ENCODE measurements around the gene MMP13.
"Not testable (repeated sequence)": the region's sequence is repeated elsewhere in the genome, so short reads cannot be mapped to it uniquely, and the experiment has no call there.

The MMP13 gene

DNA sequence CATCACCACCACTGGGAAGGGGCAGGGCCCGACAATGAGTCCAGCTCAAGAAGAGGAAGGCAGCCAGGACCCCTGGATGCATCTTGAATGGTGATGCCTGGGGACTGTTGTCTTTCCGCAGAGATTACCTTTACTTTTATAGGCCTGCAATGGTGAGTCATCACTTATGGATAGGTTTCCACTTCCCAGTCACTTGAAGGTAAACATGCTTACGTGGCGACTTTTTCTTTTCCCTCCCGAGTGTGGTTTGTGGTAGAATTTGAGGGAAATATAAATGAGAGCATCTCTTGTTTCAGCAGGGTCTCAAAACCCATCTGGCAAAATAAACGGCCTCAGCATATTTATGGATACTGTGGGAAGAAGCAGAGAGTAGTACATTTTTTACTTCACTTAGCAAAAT lies at the start of gene MMP13:
Gene MMP13, minus strand, starts transcription at position 109 of the 400 bp plus-strand sequence. Its CDS starts 27 bp downstream, at position 82.
- Mint-ChIP-seq H3K36me3 (no peaks in the 10 kb centered on the region), H3K4me1 (ENCODE audit: low read depth) (no peaks in the 10 kb centered on the region), H3K9me3 (ENCODE audit: low read depth) (no peaks in the 10 kb centered on the region), H3K27me3 (peaks cover 1% of the 10 kb centered on the region), H3K27ac (no peak within 1 kb of the TSS), H3K4me3 (no peak within 1 kb of the TSS)

- H3K27me3 Mint-ChIP-seq, result peaks cover 11% of the 10 kb centered on the region
- H3K27ac Mint-ChIP-seq; H3K9me3 Mint-ChIP-seq (ENCODE audit: low read depth); H3K36me3 Mint-ChIP-seq; H3K4me3 Mint-ChIP-seq; H3K4me1 Mint-ChIP-seq (ENCODE audit: low read depth): not testable (repeated sequence)
Measured at GRCh38 chr11:103004234-103004633, 48.7 kb upstream of the MMP13 start.

DNA sequence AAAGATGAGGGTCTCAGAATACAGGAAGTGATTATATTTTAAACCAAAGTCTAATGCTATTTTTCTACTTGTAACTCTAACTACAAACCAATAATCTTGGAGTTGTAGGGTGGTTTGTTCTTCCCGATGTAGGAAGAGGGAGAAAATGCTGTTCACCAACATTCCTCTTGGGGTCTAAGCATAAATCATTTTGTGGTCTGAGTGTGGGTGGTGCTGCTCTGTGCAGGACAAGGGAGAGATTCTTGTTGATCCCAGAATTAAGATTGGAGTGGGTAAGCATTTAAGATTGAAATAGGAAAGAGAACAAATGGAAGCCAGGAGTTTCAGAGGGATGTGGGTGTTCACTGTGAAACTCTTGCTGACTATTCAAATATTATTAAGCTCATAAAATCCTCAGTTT lies 38.6 kb upstream of the MMP13 start:
- Mint-ChIP-seq H3K36me3 (no peaks in the 10 kb centered on the region), H3K9me3 (ENCODE audit: low read depth) (no peaks in the 10 kb centered on the region), H3K27ac (no peak overlapping the region), H3K4me1 (ENCODE audit: low read depth) (no peaks in the 10 kb centered on the region), H3K27me3 (peaks cover 8% of the 10 kb centered on the region), H3K4me3 (no peak overlapping the region)

DNA sequence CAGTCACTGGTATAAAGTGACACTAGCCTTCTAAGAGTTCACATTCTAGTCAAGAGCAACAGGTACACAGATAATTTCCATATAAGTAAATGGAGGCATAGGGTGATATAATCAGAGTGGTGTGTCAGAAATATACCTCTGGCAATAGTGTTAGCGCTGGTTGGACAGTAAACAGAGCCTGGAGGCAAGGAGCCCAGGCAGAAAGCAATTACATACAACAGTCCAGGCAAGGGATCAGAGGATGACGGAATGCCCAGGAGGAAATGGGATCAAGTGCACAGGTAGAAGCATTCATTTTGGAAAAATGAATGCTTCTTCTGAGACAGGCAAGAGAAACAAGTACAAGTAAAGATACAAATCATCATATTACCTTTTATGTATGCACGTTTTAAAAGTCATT lies 36.2 kb upstream of the MMP13 start:
- H3K27me3 Mint-ChIP-seq, result peaks cover 7% of the 10 kb centered on the region
- no peaks in the 10 kb centered on the region for H3K4me1 Mint-ChIP-seq (ENCODE audit: low read depth)
- no peaks in the 10 kb centered on the region for H3K9me3 Mint-ChIP-seq (ENCODE audit: low read depth)

GRCh38 chr11:102990145-102990544 lies 34.6 kb upstream of the MMP13 start:
- Mint-ChIP-seq H3K27me3 (peaks cover 7% of the 10 kb centered on the region), H3K4me1 (ENCODE audit: low read depth) (no peaks in the 10 kb centered on the region), H3K4me3 (no peak overlapping the region), H3K36me3 (no peaks in the 10 kb centered on the region), H3K9me3 (ENCODE audit: low read depth) (no peaks in the 10 kb centered on the region), H3K27ac (no peak overlapping the region)

More for the DNA sequence above, 36.2 kb upstream of the MMP13 start:
- Mint-ChIP-seq H3K27ac (no peak overlapping the region), H3K4me3 (no peak overlapping the region), H3K36me3 (no peaks in the 10 kb centered on the region)

GRCh38 chr11:102989379-102990047 lies 34.0 kb upstream of the MMP13 start:
- Mint-ChIP-seq H3K27ac (no peak overlapping the region), H3K4me1 (ENCODE audit: low read depth) (no peaks in the 10 kb centered on the region), H3K36me3 (no peaks in the 10 kb centered on the region), H3K4me3 (no peak overlapping the region), H3K27me3 (peaks cover 7% of the 10 kb centered on the region), H3K9me3 (ENCODE audit: low read depth) (no peaks in the 10 kb centered on the region)

DNA sequence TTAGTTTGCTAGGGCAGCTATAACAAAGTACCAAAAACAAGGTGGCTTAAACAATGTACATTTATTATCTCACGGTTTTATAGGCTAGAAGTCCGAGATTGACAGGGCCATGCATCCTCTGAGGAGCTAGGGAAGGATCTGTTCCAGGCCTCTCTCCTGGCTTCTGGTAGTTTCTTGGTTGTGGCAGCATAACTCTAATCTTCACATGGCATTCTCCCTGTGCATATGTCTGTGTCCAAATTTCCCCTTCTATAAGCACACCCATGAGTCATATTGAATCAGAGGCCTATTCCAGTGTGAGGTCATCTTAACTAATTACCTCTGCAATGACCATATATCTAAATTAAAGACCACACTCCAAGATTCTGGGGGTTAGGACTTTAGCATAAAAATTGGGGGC lies 31.3 kb upstream of the MMP13 start:
- Mint-ChIP-seq H3K36me3 (no peaks in the 10 kb centered on the region), H3K9me3 (ENCODE audit: low read depth) (no peaks in the 10 kb centered on the region), H3K4me3 (no peak overlapping the region), H3K4me1 (ENCODE audit: low read depth) (no peaks in the 10 kb centered on the region), H3K27me3 (peaks cover 7% of the 10 kb centered on the region), H3K27ac (no peak overlapping the region)

DNA sequence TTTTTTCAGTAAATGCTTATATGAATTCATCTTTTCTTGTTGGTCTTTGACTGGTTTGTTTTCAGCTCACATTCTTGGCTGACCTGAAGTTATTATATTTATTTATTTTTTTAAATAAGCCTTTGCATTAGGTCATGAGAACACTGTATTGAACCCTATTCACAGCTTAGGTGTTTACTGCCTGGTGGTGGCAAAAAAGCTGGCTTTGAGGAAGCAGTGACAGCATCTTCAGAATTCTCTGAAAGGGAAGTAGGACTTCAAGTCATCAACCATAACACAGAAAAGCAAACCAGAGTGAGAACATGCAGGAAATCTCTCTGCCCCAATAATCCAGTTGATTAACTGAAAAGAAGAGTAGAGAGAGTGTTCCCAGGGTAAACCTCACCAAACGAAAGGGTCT lies 30.3 kb upstream of the MMP13 start:
- Mint-ChIP-seq H3K9me3 (ENCODE audit: low read depth) (no peaks in the 10 kb centered on the region), H3K27me3 (peaks cover 7% of the 10 kb centered on the region), H3K4me1 (ENCODE audit: low read depth) (no peaks in the 10 kb centered on the region), H3K4me3 (no peak overlapping the region), H3K36me3 (no peaks in the 10 kb centered on the region), H3K27ac (no peak overlapping the region)

DNA sequence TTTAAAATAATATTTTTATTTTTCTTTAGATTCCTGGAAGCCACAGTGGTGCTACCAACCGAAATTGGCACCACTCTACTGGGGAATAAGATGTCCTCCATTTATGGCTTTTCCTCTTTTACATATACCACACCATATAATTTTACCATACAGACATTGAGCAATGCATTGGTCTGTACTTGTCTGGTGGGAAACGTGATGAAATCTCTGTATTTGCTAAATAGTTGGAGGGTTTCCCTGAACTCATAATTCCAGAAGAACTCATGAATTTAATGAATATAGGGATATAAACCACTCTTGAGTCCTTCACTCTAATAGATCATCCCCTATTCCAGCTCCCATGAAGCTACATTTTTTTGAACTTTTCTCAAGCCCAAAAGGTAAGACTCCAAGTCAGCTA lies 28.0 kb upstream of the MMP13 start:
- H3K27ac Mint-ChIP-seq, result no peak overlapping the region
- H3K9me3 Mint-ChIP-seq (ENCODE audit: low read depth), result no peaks in the 10 kb centered on the region
- H3K27me3 Mint-ChIP-seq, result peaks cover 1% of the 10 kb centered on the region
- H3K4me3 Mint-ChIP-seq, result no peak overlapping the region
- no peaks in the 10 kb centered on the region for H3K4me1 Mint-ChIP-seq (ENCODE audit: low read depth)
- no peaks in the 10 kb centered on the region for H3K36me3 Mint-ChIP-seq

- peaks cover 3% of the 10 kb centered on the region for H3K27me3 Mint-ChIP-seq
- H3K36me3 Mint-ChIP-seq, result no peaks in the 10 kb centered on the region
- H3K27ac Mint-ChIP-seq, result no peak overlapping the region
- no peaks in the 10 kb centered on the region for H3K4me1 Mint-ChIP-seq (ENCODE audit: low read depth)
- no peak overlapping the region for H3K4me3 Mint-ChIP-seq
- no peaks in the 10 kb centered on the region for H3K9me3 Mint-ChIP-seq (ENCODE audit: low read depth)
Measured at GRCh38 chr11:102981324-102981910, 25.9 kb upstream of the MMP13 start.

DNA sequence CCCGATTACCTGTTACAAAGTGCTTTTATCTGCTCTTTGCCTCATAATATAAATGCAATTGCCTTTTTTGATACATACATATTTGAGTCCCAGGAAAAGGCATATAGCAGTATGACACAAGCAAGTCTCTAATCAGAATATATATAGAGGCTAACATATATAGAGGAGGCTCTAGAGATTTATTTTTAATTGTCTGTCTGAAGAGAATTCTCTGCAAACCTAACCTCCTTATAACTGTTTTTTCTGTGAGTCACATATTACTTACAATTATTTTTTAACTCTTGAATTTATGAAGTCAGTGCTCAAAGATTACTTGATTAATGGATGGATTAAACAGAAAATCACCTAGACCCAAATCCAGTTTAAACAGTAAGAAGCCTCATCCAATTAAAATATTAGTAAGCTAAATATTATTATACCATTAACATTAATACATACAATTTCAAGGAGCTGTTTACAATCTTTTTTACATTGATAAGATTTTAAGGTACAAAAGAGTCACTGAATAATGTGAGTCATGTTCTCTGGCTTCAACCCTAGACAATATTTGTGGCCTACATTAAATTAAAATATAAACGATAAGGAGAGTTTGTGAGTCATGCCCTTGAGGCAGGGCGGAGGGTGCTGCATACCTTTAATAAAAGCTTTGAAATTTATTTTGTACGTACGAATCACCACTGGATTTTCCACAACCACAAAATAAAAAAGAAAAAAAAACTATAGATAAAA lies 19.2 kb upstream of the MMP13 start:
- H3K27me3 Mint-ChIP-seq, result peaks cover 3% of the 10 kb centered on the region
- H3K4me1 Mint-ChIP-seq (ENCODE audit: low read depth), result no peaks in the 10 kb centered on the region

GRCh38 chr11:102973698-102974097 lies 18.2 kb upstream of the MMP13 start:
- not testable (repeated sequence) for H3K27me3 Mint-ChIP-seq; H3K27ac Mint-ChIP-seq; H3K4me3 Mint-ChIP-seq; H3K9me3 Mint-ChIP-seq (ENCODE audit: low read depth); H3K36me3 Mint-ChIP-seq; H3K4me1 Mint-ChIP-seq (ENCODE audit: low read depth)

More for the DNA sequence above, 19.2 kb upstream of the MMP13 start:
- no peak overlapping the region for H3K27ac Mint-ChIP-seq
- H3K36me3 Mint-ChIP-seq, result no peaks in the 10 kb centered on the region
- H3K9me3 Mint-ChIP-seq (ENCODE audit: low read depth), result no peaks in the 10 kb centered on the region
- H3K4me3 Mint-ChIP-seq, result no peak overlapping the region

DNA sequence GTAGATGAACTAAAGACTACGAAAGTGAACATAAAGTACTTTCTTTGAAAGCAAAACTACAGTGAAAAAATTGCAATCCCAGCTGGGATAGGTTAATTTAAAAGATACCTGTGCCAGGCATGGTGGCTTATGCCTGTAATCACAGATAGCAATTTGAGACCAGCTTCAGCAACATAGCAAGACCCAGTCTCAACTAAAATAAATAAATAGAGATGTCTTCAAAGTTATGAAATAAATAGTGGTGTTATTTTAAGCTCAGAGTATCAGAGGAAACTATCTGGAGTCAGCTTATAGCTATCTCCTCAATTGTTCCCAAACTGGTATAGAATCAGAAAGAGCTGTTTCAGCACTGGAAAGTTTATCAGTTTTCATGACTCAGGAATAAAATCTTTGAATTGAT lies 17.3 kb upstream of the MMP13 start:
- H3K27me3 Mint-ChIP-seq, result peaks cover 10% of the 10 kb centered on the region
- H3K9me3 Mint-ChIP-seq (ENCODE audit: low read depth), result no peaks in the 10 kb centered on the region
- no peak overlapping the region for H3K4me3 Mint-ChIP-seq
- H3K27ac Mint-ChIP-seq, result no peak overlapping the region
- no peaks in the 10 kb centered on the region for H3K4me1 Mint-ChIP-seq (ENCODE audit: low read depth)
- no peaks in the 10 kb centered on the region for H3K36me3 Mint-ChIP-seq

DNA sequence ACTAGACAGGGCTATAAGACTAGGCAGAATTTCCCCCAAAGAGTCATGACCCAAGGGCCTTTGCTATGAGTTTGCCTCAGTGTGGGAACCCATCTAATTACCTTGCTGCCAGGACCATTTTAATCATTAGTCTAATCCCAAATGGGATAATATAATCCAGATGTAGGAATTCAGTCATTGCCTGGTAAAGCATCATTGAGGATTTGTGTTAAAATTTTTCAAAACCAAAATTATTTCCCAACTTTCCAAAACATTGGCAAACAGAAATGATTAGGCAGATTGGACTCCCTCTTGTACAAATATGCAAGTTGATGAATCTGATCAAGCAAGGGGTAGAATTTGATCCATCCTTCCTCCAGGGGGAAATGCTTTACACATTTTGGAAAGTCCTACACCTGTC lies 16.2 kb upstream of the MMP13 start:
- H3K27ac Mint-ChIP-seq, result no peak overlapping the region
- H3K36me3 Mint-ChIP-seq, result no peaks in the 10 kb centered on the region
- H3K4me1 Mint-ChIP-seq (ENCODE audit: low read depth), result no peaks in the 10 kb centered on the region
- H3K4me3 Mint-ChIP-seq, result no peak overlapping the region
- peaks cover 10% of the 10 kb centered on the region for H3K27me3 Mint-ChIP-seq
- no peaks in the 10 kb centered on the region for H3K9me3 Mint-ChIP-seq (ENCODE audit: low read depth)

GRCh38 chr11:102967497-102967896 lies 12.0 kb upstream of the MMP13 start:
- Mint-ChIP-seq H3K9me3 (ENCODE audit: low read depth) (no peaks in the 10 kb centered on the region), H3K27me3 (peaks cover 11% of the 10 kb centered on the region), H3K27ac (no peak overlapping the region), H3K4me3 (no peak overlapping the region), H3K4me1 (ENCODE audit: low read depth) (no peaks in the 10 kb centered on the region), H3K36me3 (no peaks in the 10 kb centered on the region)

All from activated naive CD8-positive, alpha-beta T cell (primary cell).